Breast epithelium (tissue), 3 donors: Measurements from ENCODE around the gene PCNX2.

Experiments used
- POLR2AphosphoS5 ChIP-seq, 3 donors: sonication (generic); formaldehyde crosslinking; IDR thresholded peaks; one replicate each; pipeline ENCODE4 v1.6.1; 2017; ENCODE audit warnings: antibody characterized with exemption in 3 of 3
- TF ChIP-seq, protein P1 (sequence below), 3 donors: fragments of 450-650 bp; IDR thresholded peaks; one replicate each; pipeline ENCODE4 v1.5.1; 2016 to 2017; ENCODE audit warnings: antibody characterized with exemption in 3 of 3, mild to moderate bottlenecking in 3 of 3, moderate library complexity in 3 of 3

DNA sequence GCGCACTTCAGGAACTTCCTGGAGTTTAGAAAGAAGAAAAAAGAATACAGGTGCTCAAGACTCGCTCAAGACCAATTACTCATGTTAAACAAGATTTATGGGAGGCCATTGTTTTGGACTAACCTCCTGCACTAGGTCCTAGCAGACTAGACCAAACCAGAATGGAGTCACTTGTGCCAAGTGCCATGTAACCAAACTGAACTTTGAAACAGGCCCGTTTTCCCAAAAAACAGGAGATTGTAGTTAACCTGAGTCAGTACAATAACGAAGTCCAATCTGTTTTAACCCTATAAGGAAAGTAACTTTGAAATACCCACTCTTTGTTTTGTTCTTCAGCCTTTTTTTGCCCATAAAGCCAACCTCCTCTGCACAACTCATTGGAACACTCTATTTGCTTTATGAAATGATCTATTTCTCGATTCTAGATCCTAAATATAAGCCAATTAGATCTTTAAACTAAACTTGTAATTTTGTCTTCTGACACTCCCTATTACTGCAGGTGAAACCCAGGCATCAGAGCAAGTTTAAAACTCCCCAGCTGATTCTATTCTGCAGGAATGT lies 345.8 kb downstream of the PCNX2 start:
- TF ChIP-seq, protein P1, sequence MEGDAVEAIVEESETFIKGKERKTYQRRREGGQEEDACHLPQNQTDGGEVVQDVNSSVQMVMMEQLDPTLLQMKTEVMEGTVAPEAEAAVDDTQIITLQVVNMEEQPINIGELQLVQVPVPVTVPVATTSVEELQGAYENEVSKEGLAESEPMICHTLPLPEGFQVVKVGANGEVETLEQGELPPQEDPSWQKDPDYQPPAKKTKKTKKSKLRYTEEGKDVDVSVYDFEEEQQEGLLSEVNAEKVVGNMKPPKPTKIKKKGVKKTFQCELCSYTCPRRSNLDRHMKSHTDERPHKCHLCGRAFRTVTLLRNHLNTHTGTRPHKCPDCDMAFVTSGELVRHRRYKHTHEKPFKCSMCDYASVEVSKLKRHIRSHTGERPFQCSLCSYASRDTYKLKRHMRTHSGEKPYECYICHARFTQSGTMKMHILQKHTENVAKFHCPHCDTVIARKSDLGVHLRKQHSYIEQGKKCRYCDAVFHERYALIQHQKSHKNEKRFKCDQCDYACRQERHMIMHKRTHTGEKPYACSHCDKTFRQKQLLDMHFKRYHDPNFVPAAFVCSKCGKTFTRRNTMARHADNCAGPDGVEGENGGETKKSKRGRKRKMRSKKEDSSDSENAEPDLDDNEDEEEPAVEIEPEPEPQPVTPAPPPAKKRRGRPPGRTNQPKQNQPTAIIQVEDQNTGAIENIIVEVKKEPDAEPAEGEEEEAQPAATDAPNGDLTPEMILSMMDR (IDR thresholded peaks at IDR 0.05) = no peak
- TF ChIP-seq POLR2AphosphoS5 (IDR thresholded peaks at IDR 0.05) = no peak
